Measurements from ENCODE around the gene EPOP.
A peak's percentile ranks its signal among the peaks of the same experiment; 100 is the strongest.

DNA sequence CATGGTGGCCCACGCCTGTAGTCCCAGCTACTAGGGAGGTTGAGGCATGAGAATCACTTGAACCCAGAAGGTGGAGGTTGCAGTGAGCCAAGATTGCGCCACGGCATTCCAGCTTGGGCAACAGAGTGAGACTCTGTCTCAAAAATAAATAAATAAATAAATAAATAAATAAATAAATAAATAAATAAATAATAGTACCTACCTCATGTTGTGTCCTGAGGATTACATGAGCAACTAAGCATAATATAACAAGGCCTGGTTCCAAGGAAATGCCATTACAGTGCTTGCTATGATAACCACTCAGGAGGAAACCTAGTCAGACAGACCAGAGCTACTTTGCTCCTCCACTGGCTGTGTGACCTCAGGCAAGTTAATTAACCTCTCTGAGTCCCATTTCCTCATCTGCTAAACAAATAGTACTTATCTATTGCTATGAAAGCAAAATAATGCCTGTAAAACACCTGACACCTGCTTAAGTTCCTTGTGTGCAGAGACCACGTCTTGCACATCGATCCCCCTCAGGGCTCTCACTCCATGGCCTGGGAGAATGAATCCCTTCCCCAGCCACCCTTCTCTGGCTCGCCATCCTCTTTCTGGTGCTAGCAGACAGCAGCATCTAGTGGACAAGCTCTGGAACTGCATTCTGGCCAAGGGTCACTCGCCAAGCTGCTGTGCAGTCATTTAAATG, 7.5 kb downstream of the EPOP start:
- TF ChIP-seq, protein P1, sequence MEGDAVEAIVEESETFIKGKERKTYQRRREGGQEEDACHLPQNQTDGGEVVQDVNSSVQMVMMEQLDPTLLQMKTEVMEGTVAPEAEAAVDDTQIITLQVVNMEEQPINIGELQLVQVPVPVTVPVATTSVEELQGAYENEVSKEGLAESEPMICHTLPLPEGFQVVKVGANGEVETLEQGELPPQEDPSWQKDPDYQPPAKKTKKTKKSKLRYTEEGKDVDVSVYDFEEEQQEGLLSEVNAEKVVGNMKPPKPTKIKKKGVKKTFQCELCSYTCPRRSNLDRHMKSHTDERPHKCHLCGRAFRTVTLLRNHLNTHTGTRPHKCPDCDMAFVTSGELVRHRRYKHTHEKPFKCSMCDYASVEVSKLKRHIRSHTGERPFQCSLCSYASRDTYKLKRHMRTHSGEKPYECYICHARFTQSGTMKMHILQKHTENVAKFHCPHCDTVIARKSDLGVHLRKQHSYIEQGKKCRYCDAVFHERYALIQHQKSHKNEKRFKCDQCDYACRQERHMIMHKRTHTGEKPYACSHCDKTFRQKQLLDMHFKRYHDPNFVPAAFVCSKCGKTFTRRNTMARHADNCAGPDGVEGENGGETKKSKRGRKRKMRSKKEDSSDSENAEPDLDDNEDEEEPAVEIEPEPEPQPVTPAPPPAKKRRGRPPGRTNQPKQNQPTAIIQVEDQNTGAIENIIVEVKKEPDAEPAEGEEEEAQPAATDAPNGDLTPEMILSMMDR (IDR thresholded peaks at IDR 0.05; ENCODE audit: low read length), result peak; percentile 99
- TF ChIP-seq EZH2phosphoT487 (IDR thresholded peaks at IDR 0.05; ENCODE audit: low read length), result no peak
- no peak for TF ChIP-seq EZH2 (optimal IDR thresholded peaks at IDR 0.05; ENCODE audit: low read depth, low read length)
